Measurements from ENCODE around the gene CORO2A. TPM values are rescaled to one million over a fixed set of nuclear protein-coding genes. Genes with fewer than 3 reads are reported as not detected.

Gene CORO2A
- polyA plus RNA-seq, 1 of the 3 experiments (the other 2 are of a cell fraction): 2.3 TPM

DNA sequence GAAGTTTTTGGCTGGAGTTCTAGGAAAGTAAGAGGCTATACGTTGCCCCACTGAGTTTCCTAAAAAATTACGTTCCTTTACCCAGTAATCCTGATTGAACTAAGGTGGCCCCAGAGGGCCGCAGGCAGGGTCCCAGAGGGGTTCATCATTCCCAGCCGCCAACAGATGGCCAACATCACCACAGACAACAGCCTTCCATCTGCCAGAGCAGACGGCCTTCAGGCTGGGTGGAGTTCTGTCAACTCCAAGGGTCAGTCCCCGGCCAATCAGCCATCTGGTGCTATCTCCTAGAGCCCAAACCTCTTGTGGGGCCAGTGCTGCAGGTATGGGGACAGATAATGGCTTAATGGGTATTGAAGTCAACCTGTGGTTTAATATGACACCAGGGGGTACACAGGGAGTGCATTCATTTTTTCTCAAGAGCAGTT lies 32.6 kb upstream of the CORO2A start:
- TF ChIP-seq ELF1 (IDR thresholded peaks at IDR 0.05) (no peak), GABPA (IDR thresholded peaks at IDR 0.05; ENCODE audit: low read depth) (no peak), MEF2A (IDR thresholded peaks at IDR 0.05; ENCODE audit: borderline replicate concordance, low read depth) (no peak)
- Histone ChIP-seq H3K9ac (no peak overlapping the region), H3K4me1 (ENCODE audit: control insufficient read depth in 1 of 2, insufficient read depth in 2 of 2, low read depth in 1 of 2, low read length in 1 of 2) (peaks cover 4 to 14% of the 10 kb centered on the region in 2 experiments; a peak in 3 of 4 replicates), H3K9me3 (no peaks in the 10 kb centered on the region), H3K36me3 (replicated peaks in 1 of 2; ENCODE audit: control insufficient read depth in 1 of 2, insufficient read depth in 2 of 2, low read length in 1 of 2) (peaks cover 5 to 6% of the 10 kb centered on the region in 2 experiments), H3K27ac (ENCODE audit: low read depth in 2 of 2, low read length in 1 of 2) (no peak overlapping the region; a peak in 1 of 4 replicates), H3K4me3 (ENCODE audit: low read depth in 2 of 2, low read length in 1 of 2) (no peak overlapping the region), H3F3A (replicated peaks; ENCODE audit: insufficient read depth) (peaks cover 4% of the 10 kb centered on the region), H3K9me2 (no peaks in the 10 kb centered on the region), H4K20me1 (ENCODE audit: insufficient read depth) (no peaks in the 10 kb centered on the region), H2AFZ (ENCODE audit: low read depth) (no peak overlapping the region), H3K79me2 (ENCODE audit: insufficient read depth) (no peaks in the 10 kb centered on the region), H3K4me2 (no peak overlapping the region), H3K27me3 (ENCODE audit: insufficient read depth) (no peaks in the 10 kb centered on the region)
- ChIA-PET POLR2A (no interaction called here), CTCF (no interaction called here)
- WGBS (ENCODE audit: low lambda C conversion rate): 83% methylated on average over 3 of the region's 6 CpGs
- DNase-seq: no peak

- ChIA-PET CTCF (interaction anchor here (0.7 to 1.0 kb wide), 2 partner anchors 18 to 104 kb away, joined by 3 read pairs; partner anchors contain the start of gene TRIM14), POLR2A (no interaction called here)
- WGBS (ENCODE audit: low lambda C conversion rate): 43% methylated on average over 5 of the region's 5 CpGs
- TF ChIP-seq EP300 (IDR thresholded peaks at IDR 0.05; ENCODE audit: borderline replicate concordance in 1 of 2, low read depth in 1 of 2, low read length in 1 of 2) (peak in 1 of 2 experiments; percentile 89; a peak in 2 of 4 replicates), NFIC (IDR thresholded peaks at IDR 0.05; ENCODE audit: borderline replicate concordance) (peak; percentile 83), FOXM1 (IDR thresholded peaks at IDR 0.05; ENCODE audit: low read depth) (peak; percentile 35; the same call in 1 of the 2 replicates), JUND (IDR thresholded peaks at IDR 0.05) (peak; percentile 75; the same call in 1 of the 2 replicates), GABPA (IDR thresholded peaks at IDR 0.05; ENCODE audit: low read depth) (peak; percentile 44), PBX3 (IDR thresholded peaks at IDR 0.05) (peak; percentile 66), MEF2A (IDR thresholded peaks at IDR 0.05; ENCODE audit: borderline replicate concordance, low read depth) (no peak), RCOR1 (IDR thresholded peaks at IDR 0.05; ENCODE audit: low read length) (no peak), FOXJ3 (CRISPR knock-in tag; IDR thresholded peaks at IDR 0.05) (no peak), ELF1 (IDR thresholded peaks at IDR 0.05) (peak; percentile 57), TAF1 (IDR thresholded peaks at IDR 0.05; ENCODE audit: borderline replicate concordance, low read depth, low read length) (no peak), SMC3 (IDR thresholded peaks at IDR 0.05; ENCODE audit: low read depth, low read length) (no peak), RAD21 (IDR thresholded peaks at IDR 0.05; ENCODE audit: low read length) (no peak), FOSL2 (IDR thresholded peaks at IDR 0.05; ENCODE audit: borderline replicate concordance, low read depth) (peak; percentile 67; the same call in 1 of the 2 replicates), MXI1 (IDR thresholded peaks at IDR 0.05; ENCODE audit: low read depth, low read length) (no peak), NRF1 (IDR thresholded peaks at IDR 0.05; ENCODE audit: low read depth, low read length) (no peak), YY1 (IDR thresholded peaks at IDR 0.05; ENCODE audit: low read depth) (peak; percentile 65; the same call in 1 of the 2 replicates), TEAD4 (IDR thresholded peaks at IDR 0.05; ENCODE audit: borderline replicate concordance, insufficient read depth) (peak; percentile 97), POLR2AphosphoS5 (IDR thresholded peaks at IDR 0.05; ENCODE audit: low read depth, low read length) (no peak; the same call in 1 of the 2 replicates), ZBTB33 (IDR thresholded peaks at IDR 0.05; ENCODE audit: borderline replicate concordance, low read depth) (peak; percentile 43; the same call in 1 of the 2 replicates), EZH2phosphoT487 (IDR thresholded peaks at IDR 0.05; ENCODE audit: borderline replicate concordance, low read depth) (no peak), USF2 (IDR thresholded peaks at IDR 0.05; ENCODE audit: borderline replicate concordance, low read depth, low read length) (no peak), TCF12 (IDR thresholded peaks at IDR 0.05) (peak; percentile 74)
- TF ChIP-seq, protein P1, sequence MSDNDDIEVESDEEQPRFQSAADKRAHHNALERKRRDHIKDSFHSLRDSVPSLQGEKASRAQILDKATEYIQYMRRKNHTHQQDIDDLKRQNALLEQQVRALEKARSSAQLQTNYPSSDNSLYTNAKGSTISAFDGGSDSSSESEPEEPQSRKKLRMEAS (IDR thresholded peaks at IDR 0.05; ENCODE audit: low read depth): peak; percentile 56
Observed at GRCh38 chr9:98222885-98223691, 30.7 kb upstream of the CORO2A start.

More at GRCh38 chr9:98222885-98223691, 30.7 kb upstream of the CORO2A start:
- Histone ChIP-seq H3K79me2 (ENCODE audit: insufficient read depth) (no peaks in the 10 kb centered on the region), H3K4me3 (ENCODE audit: low read depth in 2 of 2, low read length in 1 of 2) (no peak overlapping the region), H3K4me1 (ENCODE audit: control insufficient read depth in 1 of 2, insufficient read depth in 2 of 2, low read depth in 1 of 2, low read length in 1 of 2) (peaks cover 4 to 14% of the 10 kb centered on the region in 2 experiments; a peak in 3 of 4 replicates), H3K9ac (peak overlapping the region; percentile 67), H3K9me3 (no peaks in the 10 kb centered on the region), H3K27ac (ENCODE audit: low read depth in 2 of 2, low read length in 1 of 2) (peak overlapping the region; percentile 83 to 93), H4K20me1 (ENCODE audit: insufficient read depth) (no peaks in the 10 kb centered on the region), H3K27me3 (ENCODE audit: insufficient read depth) (no peaks in the 10 kb centered on the region), H3F3A (replicated peaks; ENCODE audit: insufficient read depth) (peaks cover 4% of the 10 kb centered on the region), H3K9me2 (no peaks in the 10 kb centered on the region), H2AFZ (ENCODE audit: low read depth) (peak overlapping the region; percentile 26; the same call in 1 of the 2 replicates), H3K4me2 (peak overlapping the region; percentile 24), H3K36me3 (replicated peaks in 1 of 2; ENCODE audit: control insufficient read depth in 1 of 2, insufficient read depth in 2 of 2, low read length in 1 of 2) (peaks cover 0 to 6% of the 10 kb centered on the region in 2 experiments)
- no peak for DNase-seq
